Measurements from ENCODE around the gene FNBP1L.

FNBP1L gene

DNA sequence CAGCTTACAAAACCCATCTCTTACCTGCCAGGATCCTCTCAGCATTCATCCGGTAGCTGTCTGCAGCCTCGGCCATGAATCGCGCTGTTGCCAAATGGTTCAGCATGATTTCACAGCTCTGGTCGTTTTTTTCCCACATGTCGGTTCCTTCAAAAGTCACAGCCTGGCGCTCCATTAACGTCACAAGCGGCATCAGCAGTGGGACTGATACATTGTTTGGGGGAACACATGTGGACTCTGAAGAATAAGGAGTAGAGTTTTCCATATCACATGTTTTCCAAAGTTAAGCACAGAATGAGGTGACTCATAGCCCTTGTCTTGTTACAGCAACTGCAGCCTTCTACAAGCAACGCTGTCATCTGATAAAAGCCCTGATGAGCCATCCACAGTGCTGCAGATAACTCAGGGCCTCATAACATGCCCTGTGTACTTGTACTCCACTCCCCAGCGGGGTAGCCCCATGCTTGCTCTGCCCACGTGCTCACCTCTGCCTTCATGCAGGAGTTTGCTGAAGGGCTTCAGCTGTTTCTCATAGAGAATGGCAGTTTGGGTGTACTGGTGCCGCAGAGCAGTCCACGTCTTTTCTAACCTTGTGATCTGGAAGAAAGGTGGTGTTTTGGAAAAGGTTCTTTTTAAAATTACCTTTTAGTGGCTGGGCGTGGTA lies 119.5 kb downstream of the FNBP1L start:
- no peak for DNase-seq (ENCODE audit: extremely low read depth in 1 of 2, low read depth in 1 of 2)

- DNase-seq (ENCODE audit: extremely low read depth in 1 of 2, low read depth in 1 of 2), result no peak
These were observed 121.6 kb downstream of the FNBP1L start for GRCh38 chr1:93569489-93569888.

DNA sequence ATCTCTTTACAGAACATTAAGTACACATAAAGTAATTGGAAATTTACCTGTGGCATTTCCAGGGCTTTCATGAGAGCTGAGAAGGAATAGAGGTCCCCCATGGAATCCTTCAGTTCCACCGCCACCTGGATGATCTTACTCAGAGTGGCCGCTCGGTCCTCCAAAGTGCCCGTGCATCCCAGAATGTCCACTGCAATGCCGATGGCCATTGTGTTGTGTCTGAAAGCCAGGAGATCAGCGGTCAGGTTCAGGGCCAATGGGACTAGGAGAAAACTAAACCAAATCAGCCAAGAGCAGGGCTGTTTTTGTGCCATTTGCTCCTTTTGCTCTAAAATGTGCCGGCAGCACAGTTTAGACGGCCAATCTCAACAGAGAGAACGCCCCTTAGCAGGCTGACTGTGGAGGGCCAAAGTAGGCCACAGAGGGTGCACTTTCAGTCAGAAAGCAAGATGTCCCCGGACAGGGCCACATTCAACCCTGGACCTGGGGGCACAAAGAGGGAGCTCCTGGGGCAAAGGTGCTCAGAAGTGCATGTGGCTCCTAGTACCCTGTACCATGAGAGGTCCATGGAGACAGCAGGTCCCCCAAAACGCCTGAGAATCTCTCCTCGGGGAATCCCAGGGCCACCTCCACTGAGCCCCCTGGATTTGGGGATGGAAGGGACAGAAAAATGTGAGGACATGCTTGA lies 123.8 kb downstream of the FNBP1L start:
- no peak for DNase-seq (ENCODE audit: extremely low read depth in 1 of 2, low read depth in 1 of 2)

GRCh38 chr1:93573940-93574469 lies 126.1 kb downstream of the FNBP1L start:
- DNase-seq (ENCODE audit: extremely low read depth in 1 of 2, low read depth in 1 of 2), result no peak

GRCh38 chr1:93574511-93574910 lies 126.6 kb downstream of the FNBP1L start:
- DNase-seq (ENCODE audit: extremely low read depth in 1 of 2, low read depth in 1 of 2), result no peak

- DNase-seq (ENCODE audit: extremely low read depth in 1 of 2, low read depth in 1 of 2), result no peak
These were observed 127.1 kb downstream of the FNBP1L start for GRCh38 chr1:93574991-93575390.

DNA sequence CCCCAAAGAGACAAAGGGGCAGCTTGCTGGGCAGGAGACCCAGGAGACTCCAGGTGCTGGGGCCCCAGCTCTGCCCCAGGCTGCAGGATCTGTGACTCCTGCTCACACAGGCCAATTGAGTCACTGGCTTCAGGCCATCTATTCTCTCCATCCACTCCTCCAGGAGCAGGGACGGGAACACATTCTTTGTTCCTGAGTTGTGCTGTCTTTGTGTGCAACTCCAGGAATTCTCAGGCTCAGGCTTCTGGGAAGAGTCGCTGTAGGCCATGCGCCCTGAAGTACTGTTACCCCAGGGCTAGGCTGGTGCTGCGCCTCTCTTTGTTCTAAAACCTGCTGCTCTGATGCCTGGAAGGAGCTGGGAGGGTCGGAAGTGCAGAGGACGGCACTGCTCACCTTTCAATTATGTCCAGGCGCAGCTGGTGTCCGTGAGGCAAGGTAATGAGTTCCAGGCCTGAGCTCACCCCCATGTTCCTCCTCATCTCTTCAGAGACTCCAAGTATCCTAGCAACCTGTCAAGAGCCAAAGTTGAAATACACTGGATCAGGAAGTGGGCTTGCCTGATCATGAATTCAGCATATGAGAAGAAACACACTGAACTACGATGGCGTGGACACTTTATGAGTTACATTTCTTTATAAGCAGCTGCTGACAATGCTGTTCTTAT lies 127.8 kb downstream of the FNBP1L start:
- DNase-seq (ENCODE audit: extremely low read depth in 1 of 2, low read depth in 1 of 2), result no peak

- DNase-seq (ENCODE audit: extremely low read depth in 1 of 2, low read depth in 1 of 2), result no peak
These were observed 128.4 kb downstream of the FNBP1L start for GRCh38 chr1:93576346-93576745.

DNA sequence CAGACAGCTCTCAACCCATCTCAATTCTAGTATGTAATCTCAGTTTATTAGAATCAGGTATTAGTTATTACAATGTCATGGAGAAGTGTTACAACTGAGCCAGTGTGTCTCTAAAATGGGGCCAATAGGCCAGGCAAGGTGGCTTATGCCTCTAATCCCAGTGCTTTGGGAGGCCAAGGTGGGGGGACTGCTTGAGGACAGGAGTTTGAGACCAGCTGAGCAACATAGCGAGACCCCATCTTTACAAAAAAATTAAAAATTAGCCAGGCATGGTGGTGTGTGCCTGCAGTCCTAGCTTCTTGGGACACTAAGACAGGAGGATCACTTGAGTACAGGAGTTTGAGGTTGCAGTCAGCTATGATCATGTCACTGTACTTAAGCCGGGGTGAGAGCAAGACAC lies 128.8 kb downstream of the FNBP1L start:
- no peak for DNase-seq (ENCODE audit: extremely low read depth in 1 of 2, low read depth in 1 of 2)

GRCh38 chr1:93577536-93578432 lies 129.9 kb downstream of the FNBP1L start:
- DNase-seq (ENCODE audit: extremely low read depth in 1 of 2, low read depth in 1 of 2), result no peak

DNA sequence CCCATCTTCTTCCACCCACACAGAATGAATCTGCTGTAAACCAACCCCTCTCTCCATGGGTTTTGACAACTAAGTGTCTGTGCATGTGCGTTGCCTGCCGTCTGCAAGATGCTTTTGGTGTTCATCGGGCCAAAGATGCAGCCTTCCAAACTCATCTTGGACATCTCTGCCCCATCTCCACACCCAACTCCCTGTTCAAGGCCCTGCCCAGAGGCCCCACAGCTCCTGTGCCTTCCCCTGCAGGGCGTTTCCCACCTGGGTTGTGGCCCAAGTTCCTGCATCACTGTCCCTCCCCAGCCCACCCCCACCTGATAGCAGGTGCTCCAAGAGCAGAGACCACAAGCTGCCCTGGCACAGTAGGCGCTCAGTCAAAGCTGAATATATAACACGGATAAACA lies 130.5 kb downstream of the FNBP1L start:
- DNase-seq (ENCODE audit: extremely low read depth in 1 of 2, low read depth in 1 of 2), result no peak

GRCh38 chr1:93578911-93579825 lies 131.2 kb downstream of the FNBP1L start:
- DNase-seq (ENCODE audit: extremely low read depth in 1 of 2, low read depth in 1 of 2), result no peak

DNA sequence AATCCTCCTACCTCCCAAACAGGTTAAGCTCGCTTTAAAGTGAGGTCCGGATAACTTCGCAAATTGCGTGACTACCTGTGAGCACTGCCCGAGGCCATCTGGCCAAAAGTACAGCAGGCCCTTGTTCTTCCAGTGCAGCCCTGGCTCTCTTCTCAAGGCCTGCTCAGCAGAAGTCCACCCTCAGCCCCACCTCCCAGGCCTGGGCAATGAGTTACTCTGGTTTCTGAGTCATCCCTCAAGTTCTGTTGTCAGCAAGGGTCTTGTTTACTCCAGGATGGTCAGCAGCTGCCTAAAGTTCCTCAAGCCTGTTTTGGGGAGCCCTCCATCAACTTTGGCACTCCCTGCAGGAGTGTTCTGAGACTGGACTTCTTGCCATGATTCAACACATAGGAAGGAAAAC lies 132.0 kb downstream of the FNBP1L start:
- DNase-seq (ENCODE audit: extremely low read depth in 1 of 2, low read depth in 1 of 2), result no peak

GRCh38 chr1:93581917-93582850 lies 134.3 kb downstream of the FNBP1L start:
- DNase-seq (ENCODE audit: extremely low read depth in 1 of 2, low read depth in 1 of 2), result no peak

GRCh38 chr1:93584261-93585003 lies 136.5 kb downstream of the FNBP1L start:
- no peak for DNase-seq (ENCODE audit: extremely low read depth in 1 of 2, low read depth in 1 of 2)

DNA sequence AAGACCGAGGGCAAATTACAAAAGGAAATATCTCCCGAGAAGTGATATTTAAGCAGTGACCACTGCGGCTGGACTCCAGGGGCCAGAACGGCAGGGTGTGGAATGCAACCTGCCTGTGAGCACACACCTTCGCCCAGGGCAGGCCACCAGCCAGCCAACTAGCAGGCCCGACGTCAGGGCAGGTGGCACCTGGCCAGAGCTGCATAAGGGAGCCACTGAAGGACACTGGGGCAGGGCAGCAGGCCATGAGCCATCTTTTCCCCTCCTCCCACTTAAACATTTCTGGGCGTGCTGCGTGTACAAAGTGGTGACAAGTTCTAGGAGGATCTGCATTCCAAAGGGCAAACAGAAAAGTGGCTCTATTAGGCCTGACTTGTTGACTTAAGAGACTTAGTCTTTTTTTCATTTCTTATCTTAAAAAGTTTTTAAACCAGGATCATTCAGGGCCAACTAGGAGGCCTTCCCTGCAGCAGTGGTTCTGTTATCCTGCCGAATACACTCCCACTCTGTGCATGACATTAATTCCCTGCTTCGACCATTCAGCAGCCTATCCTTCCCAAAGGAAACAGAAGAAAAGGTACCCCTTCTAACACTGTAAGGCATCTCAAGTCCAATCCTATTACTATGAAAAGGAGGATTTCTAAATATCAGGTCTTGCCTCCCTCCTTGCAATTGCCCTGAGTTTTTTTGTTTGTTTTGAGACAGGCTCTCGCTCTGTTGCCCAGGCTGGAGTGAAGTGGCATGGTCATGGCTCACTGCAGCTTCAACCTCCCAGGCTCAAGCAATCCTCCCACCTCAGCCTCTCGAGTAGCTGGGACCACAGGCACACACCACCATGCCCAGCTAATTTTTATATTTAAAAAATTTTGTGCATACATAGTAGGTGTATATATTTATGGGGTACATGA lies 137.4 kb downstream of the FNBP1L start:
- no peak for DNase-seq (ENCODE audit: extremely low read depth in 1 of 2, low read depth in 1 of 2)

DNA sequence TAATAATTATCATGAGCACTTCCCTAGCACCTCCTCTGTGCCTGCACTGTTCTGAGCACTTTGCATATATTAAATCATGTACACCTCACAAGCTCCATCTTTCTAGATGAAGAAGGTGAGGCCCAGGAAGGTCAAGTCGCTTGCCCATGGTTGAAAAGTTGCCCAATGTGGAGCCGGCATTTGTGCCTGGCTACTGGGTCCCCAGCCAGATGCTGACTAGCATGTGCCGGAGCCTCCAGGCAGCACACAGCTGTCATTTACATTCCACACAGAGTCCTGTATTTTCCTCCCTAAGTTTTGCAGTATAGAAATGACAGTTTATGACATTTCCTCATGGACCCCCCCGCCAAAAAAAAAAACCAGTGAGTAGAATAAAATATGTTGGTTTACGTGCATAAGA lies 139.4 kb downstream of the FNBP1L start:
- DNase-seq (ENCODE audit: extremely low read depth in 1 of 2, low read depth in 1 of 2), result no peak
